Esophagus muscularis mucosa (tissue), 4 donors: Measurements from ENCODE around the gene XYLB. TPM values are rescaled to one million over a fixed set of nuclear protein-coding genes. Genes with fewer than 3 reads are reported as not detected.
A peak's percentile ranks its signal among the peaks of the same experiment; 100 is the strongest.

Experiments
- DNase-seq: peaks from one replicate; pipeline ENCODE4 v3.0.0-alpha.2; 2017; ENCODE audit errors: extremely low spot score
- H3K27ac ChIP-seq, 4 donors: fragments of 200-600 bp; sonication (generic); replicated peaks in 1 of 4; 1 replicate in 3 of 4; 2 replicates in 1 of 4; pipeline ENCODE4 v1.5.1; 2016 to 2019; ENCODE audit warnings: mild to moderate bottlenecking in 1 of 4
- H3K27me3 ChIP-seq, 4 donors: fragments of 200-600 bp; sonication (generic); one replicate each; pipeline versions ENCODE4 v1.5.1 to v1.6.0; 2016 to 2019
- H3K36me3 ChIP-seq, 4 donors: fragments of 200-600 bp; sonication (generic); one replicate each; pipeline ENCODE4 v1.5.1; 2016 to 2019
- H3K4me1 ChIP-seq, 4 donors: fragments of 200-600 bp; sonication (generic); one replicate each; pipeline ENCODE4 v1.5.1; 2016 to 2019
- H3K4me3 ChIP-seq, 4 donors: fragments of 200-600 bp; sonication (generic); 1 replicate in 2 of 4; 2 replicates in 2 of 4; pipeline ENCODE4 v1.5.1; 2016 to 2019; ENCODE audit warnings: mild to moderate bottlenecking in 4 of 4, moderate library complexity in 1 of 4
- H3K9me3 ChIP-seq, 4 donors: fragments of 200-600 bp; sonication (generic); 1 replicate in 3 of 4; 2 replicates in 1 of 4; pipeline ENCODE4 v1.5.1; 2016 to 2019
- EP300 ChIP-seq: sonication (generic); formaldehyde crosslinking; IDR thresholded peaks from one replicate; pipeline ENCODE4 v1.6.1; 2017; ENCODE audit warnings: antibody characterized with exemption
- POLR2A ChIP-seq: fragments of 450-650 bp; IDR thresholded peaks from one replicate; pipeline ENCODE4 v1.6.1; 2017; ENCODE audit warnings: antibody characterized with exemption, moderate library complexity, mild to moderate bottlenecking, low read depth
- POLR2AphosphoS5 ChIP-seq, 2 donors: sonication (generic); formaldehyde crosslinking; IDR thresholded peaks; one replicate each; pipeline ENCODE4 v1.6.1; 2017; ENCODE audit warnings: antibody characterized with exemption in 2 of 2
- WGBS: methylation state at CpG from one replicate; pipeline ENCODE4 v1.1.5; 2018; 5-methylcytosine and 5-hydroxymethylcytosine counted together
- intact Hi-C: fragments of 100-400 bp; cut with DNase I; formaldehyde crosslinking; loops from one replicate; pipeline ENCODE4 v1.15.1; 2023
- total RNA-seq, 4 donors: library from RNA; depleted of rRNA; stranded (reverse); fragments of >200 nt; gene quantifications; one replicate each; pipeline versions ENCODE4 v1.1.0 to v1.2.1, GENCODE V29; 2016
- TF ChIP-seq, protein P1 (sequence below), 3 experiments: fragments of 200-600 bp in 2 of 3; fragments of 450-650 bp in 1 of 3; sonication (generic) in 2 of 3; IDR thresholded peaks; one replicate each; pipeline ENCODE4 v1.5.1; 2017 to 2019; ENCODE audit warnings: antibody characterized with exemption in 3 of 3, mild to moderate bottlenecking in 2 of 3, moderate library complexity in 1 of 3

Gene XYLB
- total RNA-seq, 4 donors from 2014 or later = 0.65 to 2.5 (median 1.2) TPM

DNA sequence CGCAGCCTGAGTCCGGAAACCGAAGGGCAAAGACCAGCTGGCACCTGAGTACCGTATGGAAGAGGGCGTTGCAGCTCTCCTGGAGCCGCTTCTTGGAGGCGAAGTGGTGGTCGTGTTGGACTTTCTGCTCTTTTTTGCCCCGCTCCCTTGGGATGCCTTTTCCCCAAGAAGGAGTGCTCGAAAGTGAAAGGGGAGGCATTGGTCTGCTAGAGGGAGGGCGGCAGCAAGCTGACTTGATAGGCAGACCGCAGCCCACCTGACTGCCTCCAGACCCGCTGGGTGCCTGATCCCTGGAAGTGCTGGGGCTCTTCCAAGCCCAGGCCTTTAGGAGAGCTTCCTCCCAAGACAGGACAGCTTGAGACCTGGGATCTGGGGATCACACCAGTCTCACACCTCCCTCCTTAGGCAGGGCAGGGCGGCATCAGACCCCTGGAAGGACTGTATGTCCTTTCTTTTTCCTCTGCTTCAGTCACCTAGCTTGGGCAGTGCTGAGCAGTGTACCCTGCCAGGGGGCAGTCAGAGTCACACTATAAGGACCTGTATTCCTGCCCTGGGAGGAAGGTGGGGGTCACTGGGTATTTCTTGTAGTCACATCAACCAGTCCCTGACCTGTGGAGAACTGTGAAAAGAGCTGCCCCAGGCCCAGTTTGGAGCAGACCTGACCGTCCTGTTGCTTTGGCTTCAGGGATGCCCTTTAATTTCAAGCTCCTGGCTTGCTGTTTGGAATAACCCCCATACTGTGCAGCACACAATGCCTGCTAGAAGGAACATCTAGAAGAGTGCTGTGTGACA, 109.2 kb downstream of the XYLB start:
- no peak for TF ChIP-seq EP300
- TF ChIP-seq, protein P1, sequence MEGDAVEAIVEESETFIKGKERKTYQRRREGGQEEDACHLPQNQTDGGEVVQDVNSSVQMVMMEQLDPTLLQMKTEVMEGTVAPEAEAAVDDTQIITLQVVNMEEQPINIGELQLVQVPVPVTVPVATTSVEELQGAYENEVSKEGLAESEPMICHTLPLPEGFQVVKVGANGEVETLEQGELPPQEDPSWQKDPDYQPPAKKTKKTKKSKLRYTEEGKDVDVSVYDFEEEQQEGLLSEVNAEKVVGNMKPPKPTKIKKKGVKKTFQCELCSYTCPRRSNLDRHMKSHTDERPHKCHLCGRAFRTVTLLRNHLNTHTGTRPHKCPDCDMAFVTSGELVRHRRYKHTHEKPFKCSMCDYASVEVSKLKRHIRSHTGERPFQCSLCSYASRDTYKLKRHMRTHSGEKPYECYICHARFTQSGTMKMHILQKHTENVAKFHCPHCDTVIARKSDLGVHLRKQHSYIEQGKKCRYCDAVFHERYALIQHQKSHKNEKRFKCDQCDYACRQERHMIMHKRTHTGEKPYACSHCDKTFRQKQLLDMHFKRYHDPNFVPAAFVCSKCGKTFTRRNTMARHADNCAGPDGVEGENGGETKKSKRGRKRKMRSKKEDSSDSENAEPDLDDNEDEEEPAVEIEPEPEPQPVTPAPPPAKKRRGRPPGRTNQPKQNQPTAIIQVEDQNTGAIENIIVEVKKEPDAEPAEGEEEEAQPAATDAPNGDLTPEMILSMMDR (IDR thresholded peaks at IDR 0.05) = no peak
- TF ChIP-seq POLR2AphosphoS5 (IDR thresholded peaks at IDR 0.05) = peak in 1 of 2 donors; percentile 49
- TF ChIP-seq POLR2A = peak; percentile 14
- Histone ChIP-seq H3K4me3 (peak overlapping the region; percentile 78 to 94 (median 90)), H3K27ac (peak overlapping the region; percentile 84 to 92 (median 90)), H3K4me1 (peaks cover 34 to 66% (median 62%) of the 10 kb centered on the region in 4 donors), H3K36me3 (no peaks in the 10 kb centered on the region), H3K27me3 (no peaks in the 10 kb centered on the region), H3K9me3 (no peaks in the 10 kb centered on the region)
- 17% methylated on average over 11 of the region's 15 CpGs for WGBS
- intact Hi-C loops = no loop called here
- no peak for DNase-seq

DNA sequence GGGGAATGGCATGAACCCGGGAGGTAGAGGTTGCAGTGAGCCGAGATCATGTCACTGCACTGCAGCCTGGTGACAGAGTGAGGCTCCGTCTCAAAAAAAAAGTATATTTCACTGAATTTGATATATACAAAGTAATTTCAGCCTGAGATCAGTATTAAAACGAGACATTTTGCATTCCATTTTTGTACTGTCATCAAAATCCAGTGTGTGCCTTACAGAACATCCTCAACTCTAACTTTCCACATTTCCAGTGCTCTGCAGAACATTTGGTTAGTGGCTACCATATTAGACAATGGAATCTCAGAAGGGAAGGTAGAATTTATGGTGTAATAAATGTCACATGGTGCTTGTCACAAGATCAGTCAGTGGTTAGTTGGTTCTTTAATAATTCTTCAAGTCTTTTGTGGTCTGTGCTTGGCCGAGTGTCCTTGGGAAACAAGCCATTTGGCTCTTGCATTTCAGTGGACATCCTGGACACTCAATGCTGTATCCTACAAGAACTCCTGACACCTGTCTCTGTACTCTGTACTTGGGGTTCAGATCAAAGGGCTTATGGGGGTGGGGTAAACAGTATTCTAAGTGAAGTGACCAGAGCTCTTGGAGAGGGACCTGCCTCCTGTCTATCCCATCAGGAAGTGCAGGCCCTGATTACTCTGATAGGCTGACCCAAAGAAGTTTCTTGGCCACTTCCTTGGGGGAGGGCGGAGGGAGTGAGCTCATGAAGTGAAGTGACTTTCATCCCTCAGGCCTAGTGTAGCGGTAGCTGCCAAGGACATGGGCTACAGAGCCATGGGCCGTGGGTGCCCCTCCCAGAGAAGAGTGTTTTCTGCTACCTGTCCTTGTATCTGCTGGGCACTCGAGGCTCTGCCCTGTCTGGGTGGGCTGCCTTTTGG, 110.8 kb downstream of the XYLB start:
- H3K4me1 ChIP-seq = peaks cover 42 to 74% (median 70%) of the 10 kb centered on the region in 4 donors
- no peaks in the 10 kb centered on the region for H3K27me3 ChIP-seq
- WGBS = 83% methylated on average over 9 of the region's 9 CpGs
- no peaks in the 10 kb centered on the region for H3K9me3 ChIP-seq
- DNase-seq = no peak
- no peak overlapping the region for H3K27ac ChIP-seq
- H3K4me3 ChIP-seq = no peak overlapping the region
- intact Hi-C loops = no loop called here
- H3K36me3 ChIP-seq = no peaks in the 10 kb centered on the region
- TF ChIP-seq, protein P1 (IDR thresholded peaks at IDR 0.05) = no peak
- no peak for TF ChIP-seq POLR2AphosphoS5 (IDR thresholded peaks at IDR 0.05)
- no peak for TF ChIP-seq EP300
- TF ChIP-seq POLR2A = no peak

DNA sequence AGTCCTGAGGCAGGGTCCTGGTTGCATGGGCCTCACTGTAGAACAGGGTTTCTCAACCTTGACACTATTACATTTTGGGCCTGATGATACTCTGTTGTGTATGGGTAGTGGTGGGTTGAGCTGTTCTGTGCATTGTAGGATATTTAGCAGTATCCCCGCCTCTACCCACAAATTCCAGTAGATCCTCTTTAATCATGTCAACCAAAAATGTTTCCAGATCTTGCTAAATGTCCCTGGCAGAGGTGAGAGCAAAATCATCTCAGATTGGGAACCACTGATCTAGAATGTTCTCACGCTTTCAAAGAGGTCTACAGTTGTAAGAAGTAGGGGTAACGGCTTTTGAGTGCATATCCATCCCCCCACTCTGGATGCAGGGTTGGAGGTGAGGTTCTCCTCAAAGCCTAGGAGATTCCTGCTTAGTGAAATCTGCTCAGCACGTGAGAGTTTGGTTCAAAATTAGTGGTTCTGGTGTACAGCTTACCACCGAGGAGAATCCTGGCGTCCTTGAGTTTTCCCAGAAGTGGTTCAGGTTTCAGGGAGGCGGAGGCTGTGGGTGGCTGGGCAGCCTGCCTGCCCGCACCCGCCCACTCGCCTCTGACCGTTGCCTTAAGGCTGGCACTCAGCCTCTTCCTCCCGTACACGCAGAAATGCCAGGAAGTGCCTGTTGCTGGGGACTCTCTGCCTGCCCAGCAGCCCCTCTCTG, 112.4 kb downstream of the XYLB start:
- no peaks in the 10 kb centered on the region for H3K9me3 ChIP-seq
- peak overlapping the region in 1 of 4 donors; percentile 7 for H3K4me3 ChIP-seq
- H3K36me3 ChIP-seq = no peaks in the 10 kb centered on the region
- intact Hi-C loops = no loop called here
- H3K27me3 ChIP-seq = no peaks in the 10 kb centered on the region
- peak overlapping the region in 3 of 4 donors; percentile 23 to 59 (median 50) for H3K27ac ChIP-seq
- DNase-seq = no peak
- TF ChIP-seq POLR2A = no peak
- TF ChIP-seq POLR2AphosphoS5 (IDR thresholded peaks at IDR 0.05) = no peak
- TF ChIP-seq EP300 = no peak
- WGBS = 69% methylated on average over 9 of the region's 13 CpGs
- peaks cover 42 to 68% (median 63%) of the 10 kb centered on the region in 4 donors for H3K4me1 ChIP-seq

DNA sequence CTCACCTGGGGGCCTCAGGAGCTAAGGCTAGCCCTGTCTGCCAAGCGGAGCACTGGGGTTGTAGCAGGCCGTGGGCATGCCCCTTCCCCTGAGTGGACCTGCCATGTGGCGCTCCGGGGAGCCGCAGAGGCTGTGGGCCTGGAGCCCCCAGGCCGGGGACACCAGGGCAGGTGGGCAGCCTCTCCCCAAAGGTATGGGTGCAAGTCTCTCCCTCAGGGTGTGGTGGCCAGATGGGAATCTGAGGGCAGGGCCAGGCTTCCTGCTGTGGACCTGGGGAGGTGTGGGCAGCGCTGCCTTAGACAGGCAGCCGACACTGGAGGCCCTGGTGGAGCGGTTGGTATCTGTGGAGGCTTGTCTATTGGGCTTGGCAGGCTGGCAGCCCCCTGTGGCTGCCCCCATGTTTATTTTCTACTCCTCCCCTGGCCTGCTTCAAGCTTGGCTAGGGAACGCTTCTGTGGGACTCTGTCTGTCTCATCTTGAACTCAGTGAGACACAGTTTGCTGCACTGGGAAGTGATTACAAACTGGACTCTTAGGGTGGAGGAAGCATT, 113.0 kb downstream of the XYLB start:
- 90% methylated on average over 7 of the region's 10 CpGs for WGBS
- TF ChIP-seq POLR2A = no peak
- TF ChIP-seq POLR2AphosphoS5 (IDR thresholded peaks at IDR 0.05) = no peak
- TF ChIP-seq EP300 = no peak
- TF ChIP-seq, protein P1 (IDR thresholded peaks at IDR 0.05) = no peak
- Histone ChIP-seq H3K9me3 (no peaks in the 10 kb centered on the region), H3K4me1 (peaks cover 42 to 67% (median 63%) of the 10 kb centered on the region in 4 donors), H3K27ac (peak overlapping the region in 3 of 4 donors; percentile 23 to 59 (median 50)), H3K36me3 (no peaks in the 10 kb centered on the region), H3K4me3 (peak overlapping the region in 1 of 4 donors; percentile 7), H3K27me3 (no peaks in the 10 kb centered on the region)
- intact Hi-C loops = no loop called here
- DNase-seq = peak; percentile 62
